Pulmonary artery endothelial cell (primary cell): ENCODE data around the gene ATOH8. TPM values are rescaled to one million over a fixed set of nuclear protein-coding genes. Genes with fewer than 3 reads are reported as not detected.

Experiments
- DNase-seq: peaks from one replicate; pipeline ENCODE4 v3.0.0-alpha.2; 2011; ENCODE audit warnings: low read depth, low spot score
- total RNA-seq: library from RNA; depleted of rRNA; stranded (reverse); fragments of >200 nt; gene quantifications from 2 replicates; pipeline ENCODE4 v1.2.3, GENCODE V29; 2014

The ATOH8 gene
- total RNA-seq, 1 donor from 2014 or later = 5.7 TPM

DNA sequence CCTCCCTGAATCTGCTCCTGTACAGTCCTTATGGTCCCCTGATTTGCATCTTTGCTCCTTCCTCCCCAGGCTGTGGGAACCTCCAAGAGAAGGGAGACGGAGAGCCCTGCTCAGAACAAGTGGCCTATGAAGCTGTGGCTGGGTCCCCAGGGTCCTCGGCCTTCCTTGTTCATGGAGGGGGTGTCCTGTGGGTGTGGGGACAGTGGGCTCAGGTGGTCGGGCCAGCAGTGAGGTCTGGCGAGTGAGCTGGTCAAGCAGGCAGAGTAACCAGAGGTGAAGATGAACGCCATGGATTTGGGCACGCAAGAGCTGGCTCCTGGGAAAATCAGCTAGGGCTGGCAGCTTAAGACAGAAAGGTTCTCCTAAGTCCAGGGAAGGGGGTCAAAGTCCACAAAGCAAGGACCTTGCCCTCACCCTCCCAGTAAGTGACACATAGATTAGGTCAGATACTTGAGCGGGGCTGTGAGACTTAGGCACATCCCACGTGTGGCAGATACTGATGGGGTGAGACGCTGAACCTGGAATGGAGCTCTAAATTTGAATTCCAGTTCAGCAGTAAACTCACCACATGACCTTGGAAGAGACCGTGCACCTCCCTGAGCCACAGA, 34.8 kb upstream of the ATOH8 start:
- DNase-seq = no peak

DNA sequence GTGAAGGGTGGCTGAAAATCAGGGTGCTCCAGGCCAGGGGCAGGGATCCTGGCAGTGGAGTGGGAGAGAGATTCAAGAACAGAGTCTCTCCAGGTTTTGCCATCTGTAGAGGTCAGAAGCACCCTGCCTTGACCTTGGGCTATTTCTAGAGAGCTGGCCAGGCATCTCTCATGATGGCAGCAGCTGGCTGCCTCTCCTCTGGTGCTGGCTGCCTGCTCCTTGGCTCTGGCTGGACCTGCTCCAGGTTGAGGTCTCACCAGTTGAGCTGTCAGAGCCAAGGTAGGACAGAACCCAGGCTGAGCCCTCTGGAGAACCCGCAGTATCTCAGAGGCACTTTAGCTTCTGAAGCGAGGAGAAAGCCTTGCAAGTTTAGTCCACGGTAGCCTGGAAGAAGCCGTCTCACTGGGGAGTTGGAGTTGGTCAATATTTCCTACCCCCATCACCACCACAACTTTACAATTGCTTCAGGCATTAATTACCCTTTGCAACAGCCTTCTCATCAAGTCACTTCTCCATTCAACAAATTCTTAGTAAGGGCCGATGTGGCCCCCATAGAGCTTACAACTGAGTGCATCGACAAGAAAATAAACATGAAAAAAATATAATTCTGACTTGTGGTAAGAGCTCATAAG, 34.1 kb upstream of the ATOH8 start:
- DNase-seq = no peak

DNA sequence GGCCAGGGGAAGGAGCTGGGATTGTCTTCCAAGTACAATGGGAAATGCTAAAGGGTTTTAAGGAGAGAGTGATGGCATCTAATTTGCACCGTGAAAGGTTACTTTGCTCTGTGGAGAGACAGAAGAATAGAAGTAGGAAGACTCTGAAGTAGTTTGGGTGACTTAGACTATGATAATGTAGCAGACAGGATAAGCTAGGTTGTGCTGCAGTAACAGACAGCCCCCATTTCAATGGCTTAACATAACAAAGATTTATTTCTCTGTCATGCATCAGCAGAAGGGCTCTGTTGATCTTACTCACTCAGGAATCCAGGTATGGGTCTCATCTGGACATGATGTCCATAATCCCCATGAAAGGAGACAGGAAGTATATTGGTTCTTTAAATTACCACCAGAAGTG, 33.3 kb upstream of the ATOH8 start:
- no peak for DNase-seq

DNA sequence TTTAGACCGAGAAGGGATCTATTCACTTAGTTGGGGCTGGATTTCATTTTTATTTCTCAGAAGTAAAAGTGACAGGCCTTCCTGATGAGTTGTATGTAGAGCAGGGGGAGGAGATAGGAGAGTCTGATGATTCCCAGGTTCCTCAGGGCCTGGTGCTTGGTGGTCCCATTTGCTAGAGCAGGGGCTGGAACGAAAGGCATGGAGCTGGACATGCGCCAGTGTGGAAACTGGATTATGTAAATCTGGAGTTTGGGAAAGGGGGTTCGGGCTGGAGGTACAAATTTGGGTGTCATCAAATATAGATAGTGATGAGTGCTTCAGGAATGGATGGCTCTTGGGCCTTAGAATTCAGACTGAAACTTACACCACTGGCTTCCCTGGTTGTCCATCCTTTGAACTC, 32.1 kb upstream of the ATOH8 start:
- DNase-seq = no peak

DNA sequence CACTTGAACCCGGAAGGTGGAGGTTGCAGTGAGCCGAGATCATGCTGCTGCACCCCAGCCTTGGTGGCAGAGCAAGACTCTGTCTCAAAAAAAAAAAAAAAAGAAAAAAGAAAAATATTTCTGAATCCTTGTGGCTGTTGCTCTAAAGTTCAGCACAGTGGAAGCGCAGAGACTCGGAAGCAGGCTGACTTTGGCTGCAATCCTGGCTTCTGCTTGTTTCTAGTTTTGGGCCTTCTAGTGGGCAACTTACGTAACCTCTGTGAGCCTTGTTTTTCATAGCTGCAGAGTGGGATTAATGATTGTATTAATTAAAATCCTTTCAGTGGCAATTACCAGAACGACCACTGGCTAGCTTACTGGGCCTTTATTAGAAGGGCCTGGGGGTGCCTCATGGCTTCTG, 31.3 kb upstream of the ATOH8 start:
- no peak for DNase-seq

DNA sequence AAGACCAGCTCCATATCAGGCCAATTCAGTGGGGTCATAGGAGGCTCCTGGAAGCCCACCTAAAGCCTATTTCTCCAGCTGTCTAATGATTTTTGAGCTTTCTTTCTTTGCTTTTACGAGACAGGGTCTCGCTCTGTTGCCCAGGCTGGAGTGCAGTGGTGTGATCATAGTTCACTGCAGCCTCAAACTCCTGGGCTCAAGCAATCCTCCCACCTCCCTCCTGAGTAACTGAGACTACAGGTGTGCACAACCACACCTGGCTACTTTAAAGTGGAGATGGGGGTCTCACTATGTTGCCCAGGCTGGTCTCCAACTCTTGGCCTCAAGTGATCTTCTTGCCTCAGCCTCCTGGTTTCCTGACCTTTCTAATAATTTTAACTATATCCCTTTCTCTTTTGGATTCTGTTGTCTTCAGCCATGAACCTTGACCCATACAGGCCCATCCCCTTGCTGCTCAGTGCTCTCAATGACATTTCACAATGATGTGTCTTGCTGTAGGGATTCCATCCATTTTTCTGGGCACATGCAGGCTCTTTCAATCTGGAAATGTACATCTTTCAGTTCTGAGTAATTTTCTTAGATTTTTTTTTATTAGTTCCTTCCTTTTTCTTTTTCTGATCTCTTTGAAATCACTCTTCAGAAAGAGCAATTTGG, 30.0 kb upstream of the ATOH8 start:
- DNase-seq = no peak

DNA sequence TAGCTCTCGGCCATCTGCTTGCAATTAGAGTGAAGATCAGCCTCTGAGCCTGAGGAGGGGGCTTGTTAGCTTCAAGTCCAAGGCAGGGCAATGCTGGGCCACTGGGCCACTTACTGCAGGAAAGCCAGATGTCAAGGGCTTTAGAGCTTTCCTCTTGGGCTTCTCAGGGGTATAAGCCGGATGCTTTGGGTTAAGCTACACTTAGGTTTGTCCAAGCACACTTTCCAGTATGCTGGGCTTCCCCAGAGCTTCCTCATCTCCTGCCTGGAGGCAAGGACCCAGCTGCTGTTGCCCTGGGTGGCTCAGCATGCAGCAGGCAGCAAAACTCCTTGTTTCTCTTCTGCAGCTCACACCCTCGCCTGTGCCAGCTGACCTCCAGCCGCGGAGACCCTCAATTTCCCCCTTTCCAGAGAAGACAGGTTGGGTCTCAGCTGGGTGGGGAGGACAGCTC, 29.0 kb upstream of the ATOH8 start:
- DNase-seq = no peak

DNA sequence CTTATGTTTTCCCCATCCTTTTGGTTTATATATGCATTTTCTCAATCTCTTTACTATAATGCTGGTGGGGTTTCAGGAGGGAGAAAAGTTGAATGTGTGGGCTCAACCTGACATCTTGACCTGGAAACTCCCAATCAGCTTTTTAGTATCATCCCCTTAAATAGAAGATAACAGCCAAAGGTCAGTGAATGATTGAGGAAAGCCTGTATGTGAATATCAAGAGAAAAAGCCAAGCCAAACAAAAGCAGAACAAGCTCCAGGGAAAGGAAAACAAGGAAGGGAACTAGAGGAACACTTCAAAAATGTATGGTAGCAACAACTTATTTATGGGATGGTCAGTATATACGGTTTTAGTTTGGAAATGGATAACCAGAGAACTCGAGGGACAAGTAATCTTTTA, 28.3 kb upstream of the ATOH8 start:
- DNase-seq = no peak

DNA sequence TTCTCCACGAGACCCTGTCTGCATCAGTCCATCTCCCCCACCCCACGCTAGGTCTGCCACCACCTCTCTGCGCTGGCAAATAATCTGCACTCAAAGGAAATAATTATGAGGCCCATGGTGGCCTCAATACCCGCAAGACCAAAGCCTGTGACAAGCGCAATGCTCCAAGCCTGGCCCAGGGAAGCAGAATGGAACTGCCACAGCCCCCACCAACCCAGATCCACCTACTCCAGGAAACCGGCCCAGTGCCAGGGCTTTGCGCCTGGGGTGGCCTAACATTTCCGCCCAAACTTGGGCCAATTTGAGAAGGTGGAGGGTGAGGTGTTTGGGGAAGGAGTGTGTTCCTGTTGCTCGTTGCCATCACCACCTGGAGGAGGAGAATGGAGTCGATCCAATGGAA, 26.0 kb upstream of the ATOH8 start:
- no peak for DNase-seq

DNA sequence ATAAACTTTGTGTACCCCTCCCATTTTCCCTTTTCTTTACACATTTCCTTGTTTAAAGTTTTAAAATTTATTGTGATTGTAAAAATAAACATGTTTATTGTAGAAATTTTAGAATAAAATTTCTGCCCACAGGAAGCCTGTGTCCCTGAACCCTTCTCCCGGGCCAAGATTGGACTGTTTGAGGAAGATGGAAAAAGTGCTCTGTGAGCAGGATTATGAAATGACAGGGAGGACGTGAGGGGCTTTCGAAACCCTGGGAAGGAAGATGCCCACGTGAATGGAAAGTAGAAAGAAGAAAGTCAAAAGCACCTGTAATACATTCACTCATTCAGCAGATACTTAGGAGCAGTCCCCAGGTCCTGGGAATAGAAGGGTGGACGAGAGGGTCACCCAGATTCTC, 25.4 kb upstream of the ATOH8 start:
- no peak for DNase-seq

DNA sequence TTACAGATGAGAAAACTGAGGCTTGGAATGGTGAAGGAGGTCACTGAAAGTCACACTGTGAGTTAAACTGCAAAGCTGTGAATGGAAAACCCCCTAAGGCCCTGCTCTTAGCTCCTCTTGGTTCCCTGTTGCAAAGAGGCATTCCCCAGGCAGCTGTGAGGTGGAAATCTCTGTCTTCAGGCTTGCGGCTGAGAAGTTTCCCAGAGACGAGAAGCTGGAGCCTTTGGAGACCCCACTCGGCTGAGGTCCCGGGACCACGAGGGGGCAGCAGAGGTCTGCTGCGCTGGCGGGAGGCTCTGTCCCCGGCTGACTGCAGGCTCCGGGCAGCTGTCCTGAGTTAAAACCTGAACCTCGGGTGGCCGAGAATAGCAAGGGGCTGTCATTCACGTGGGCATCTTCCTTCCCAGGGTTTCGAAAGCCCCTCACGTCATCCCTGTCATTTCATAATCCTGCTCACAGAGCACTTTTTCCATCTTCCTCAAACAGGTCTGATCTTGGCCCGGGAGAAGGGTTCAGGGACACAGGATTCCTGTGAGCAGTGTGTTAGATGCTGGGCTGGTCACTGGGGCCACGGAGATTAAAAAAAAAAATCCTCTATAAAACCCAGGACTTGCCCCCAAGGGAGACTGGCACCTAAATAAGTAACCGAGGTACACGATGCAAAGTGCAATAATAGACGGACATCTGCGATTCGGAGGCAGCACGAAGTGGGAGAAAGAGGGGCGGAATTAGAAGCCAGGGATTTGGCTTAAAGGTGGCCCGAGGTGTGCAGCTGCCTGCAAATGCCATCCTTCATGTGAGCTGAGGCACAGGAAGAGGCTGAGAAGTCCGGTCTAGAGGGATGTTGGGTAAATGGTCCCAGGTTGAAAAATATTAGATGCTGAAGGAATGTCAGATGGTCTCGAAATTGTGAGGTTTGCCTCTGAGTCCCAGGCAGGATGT, 24.6 kb upstream of the ATOH8 start:
- DNase-seq = no peak

DNA sequence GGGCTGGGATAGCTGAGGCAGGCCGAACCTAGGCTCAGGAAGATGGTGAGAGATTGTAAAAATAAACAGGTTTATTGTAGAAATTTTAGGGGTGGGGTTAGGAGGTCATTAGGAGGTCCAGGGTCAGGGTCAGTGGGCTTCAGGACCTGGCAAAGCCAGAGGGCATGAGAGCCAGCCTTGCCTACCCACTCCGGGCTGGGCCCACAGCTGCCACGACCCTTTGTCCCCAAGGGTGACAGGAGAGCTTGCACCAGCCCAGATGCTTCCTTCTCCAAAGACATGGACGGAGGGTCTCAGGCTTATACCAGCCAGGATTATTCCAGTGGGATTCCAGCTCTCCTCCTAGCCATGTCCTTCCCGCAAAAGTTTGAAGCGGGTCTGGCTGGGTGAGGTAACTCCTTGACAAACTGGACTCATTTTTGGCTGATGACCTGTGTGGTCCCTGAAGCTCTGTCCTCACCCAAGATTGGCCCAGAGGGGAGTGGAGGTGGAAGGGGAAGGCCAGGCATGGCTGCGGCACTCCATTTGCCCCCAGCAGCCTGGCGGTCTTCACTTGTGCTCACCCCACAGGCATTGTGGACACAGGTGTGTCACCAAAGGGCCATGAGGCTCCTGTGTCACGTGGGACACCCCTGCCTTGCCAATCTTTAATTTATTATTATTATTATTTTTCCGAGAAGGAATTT, 23.8 kb upstream of the ATOH8 start:
- DNase-seq = no peak

DNA sequence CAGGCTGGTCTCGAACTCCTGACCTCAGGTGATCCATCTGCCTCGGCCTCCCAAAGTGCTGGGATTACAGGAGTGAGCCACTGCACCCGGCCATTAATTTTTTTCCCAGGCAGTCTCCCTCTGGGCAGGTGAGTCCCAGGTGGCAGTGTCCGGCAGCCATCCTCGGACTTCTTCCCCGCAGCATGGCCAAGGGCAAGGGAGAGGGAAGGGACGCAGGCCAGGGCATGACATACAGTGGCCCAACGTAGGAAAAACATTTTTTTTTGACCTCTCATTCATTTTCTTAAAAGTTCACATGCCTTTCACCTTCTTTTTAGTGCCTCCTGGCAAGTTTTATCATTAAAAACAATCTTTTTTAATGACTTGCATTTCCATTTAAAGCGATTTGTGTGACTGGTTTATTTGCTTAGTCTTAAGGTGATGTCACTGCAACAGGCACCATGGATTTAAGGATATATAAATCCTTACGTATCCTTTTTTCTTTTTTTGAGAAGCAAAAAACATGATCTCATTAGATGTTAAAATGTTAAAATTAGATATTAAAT, 23.0 kb upstream of the ATOH8 start:
- DNase-seq = no peak

DNA sequence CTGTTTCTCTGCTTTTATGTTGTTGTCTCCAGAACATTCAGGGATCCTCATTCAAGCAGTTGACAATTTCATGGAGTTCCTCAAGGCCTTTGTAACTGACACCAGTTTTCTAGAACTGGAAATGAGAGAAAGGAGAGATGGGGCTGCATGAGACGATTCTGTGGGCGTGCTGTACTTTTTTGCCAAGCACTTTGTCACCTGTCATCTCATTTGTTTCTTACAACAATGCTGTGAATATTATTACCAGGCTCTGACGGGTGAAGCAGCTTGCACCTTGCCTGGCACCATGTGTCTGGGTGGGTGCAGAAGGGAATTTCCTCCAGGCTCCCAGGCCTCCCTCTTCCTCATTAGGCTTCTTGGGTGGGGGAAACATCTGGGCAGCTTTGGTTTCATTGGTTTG, 22.2 kb upstream of the ATOH8 start:
- no peak for DNase-seq

DNA sequence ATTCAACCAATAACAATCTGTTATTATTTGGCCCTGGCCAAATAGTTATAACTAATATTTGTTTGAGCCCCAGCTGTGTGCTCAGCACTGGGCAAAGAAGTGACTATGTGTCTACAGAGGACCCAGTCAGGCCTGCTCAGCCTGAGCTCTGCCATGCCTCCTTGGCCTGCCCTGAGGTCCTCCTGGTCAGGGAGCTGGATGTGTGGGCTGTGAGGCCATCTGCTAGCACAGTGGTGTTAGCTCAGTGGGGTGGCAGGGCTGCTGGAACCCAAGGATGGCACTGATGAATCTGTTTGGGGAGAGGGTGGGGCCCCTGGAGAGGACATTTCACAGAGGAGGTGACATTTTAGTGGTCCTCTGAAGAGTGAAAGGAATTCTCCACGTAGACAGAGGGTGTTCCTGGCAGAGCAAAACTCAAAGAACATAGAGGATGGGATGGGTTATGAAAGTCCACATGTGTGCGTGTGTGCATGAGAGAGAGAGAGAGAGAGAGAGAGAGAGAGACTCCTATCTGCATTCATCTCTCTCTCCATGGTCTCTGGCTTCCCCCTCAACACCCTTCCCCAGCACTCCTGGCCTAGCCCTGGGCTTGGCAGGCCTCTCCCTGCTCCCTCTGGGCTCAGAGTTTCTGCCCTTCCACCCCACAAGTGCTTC, 21.2 kb upstream of the ATOH8 start:
- no peak for DNase-seq

DNA sequence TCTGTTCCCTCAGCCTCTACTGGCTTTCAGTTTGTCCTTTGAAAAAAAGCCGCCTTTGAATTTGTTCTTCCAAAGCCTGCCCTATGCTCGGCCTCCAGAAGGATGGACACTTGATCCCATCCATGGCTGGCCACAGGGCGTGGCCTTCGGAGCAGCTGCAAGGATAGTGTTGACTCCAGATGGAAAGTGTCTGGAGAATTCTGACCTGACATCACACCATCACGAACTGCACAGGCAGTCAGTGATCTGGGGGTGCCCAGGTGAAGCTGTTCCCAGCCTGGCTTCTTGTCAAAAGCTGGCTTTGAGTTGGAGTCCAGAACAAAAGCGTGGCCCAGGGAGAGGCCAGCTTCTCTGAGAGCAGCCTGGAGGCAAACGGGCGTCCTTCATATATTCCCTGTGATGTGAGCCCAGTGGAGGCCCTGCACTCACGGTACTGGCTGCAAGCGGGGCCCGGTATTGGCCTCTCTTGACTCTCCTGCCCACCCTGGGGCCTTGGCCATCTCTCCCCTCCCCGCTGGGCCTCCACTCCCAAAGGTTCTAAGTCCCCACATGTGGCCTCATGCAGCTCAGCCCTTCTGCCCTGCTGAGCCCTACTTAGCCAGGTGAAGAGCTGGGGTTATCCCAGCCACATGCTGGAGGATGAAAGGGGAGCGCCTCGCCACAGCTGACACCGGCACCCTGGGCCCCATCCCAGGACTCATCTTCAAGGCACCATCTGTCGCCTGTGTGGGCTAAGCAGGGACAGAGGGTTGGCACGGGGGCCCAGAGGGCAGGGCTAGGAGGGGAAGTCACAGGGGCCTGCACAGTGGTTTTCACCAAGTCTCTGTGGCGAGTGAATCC, 20.4 kb upstream of the ATOH8 start:
- no peak for DNase-seq

DNA sequence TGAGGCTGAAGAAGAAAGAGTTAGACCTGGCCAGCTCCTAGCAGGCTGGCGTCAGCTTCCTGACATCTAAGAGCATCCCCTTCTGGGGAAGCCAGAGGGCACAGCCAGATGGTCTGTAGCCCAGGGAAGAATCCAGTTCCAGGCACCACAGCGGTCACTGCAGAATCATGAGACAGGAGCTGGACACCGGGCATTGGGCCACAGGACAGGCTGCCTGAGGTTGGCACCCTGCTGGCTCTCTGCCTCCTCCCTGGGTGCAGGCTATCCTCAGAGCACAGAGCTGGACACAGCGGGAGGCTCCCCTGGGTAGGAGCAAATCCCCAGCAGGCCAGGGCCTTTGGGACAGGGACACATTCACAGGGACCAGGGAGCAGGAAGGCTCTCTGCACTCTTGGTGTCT, 19.8 kb upstream of the ATOH8 start:
- no peak for DNase-seq

DNA sequence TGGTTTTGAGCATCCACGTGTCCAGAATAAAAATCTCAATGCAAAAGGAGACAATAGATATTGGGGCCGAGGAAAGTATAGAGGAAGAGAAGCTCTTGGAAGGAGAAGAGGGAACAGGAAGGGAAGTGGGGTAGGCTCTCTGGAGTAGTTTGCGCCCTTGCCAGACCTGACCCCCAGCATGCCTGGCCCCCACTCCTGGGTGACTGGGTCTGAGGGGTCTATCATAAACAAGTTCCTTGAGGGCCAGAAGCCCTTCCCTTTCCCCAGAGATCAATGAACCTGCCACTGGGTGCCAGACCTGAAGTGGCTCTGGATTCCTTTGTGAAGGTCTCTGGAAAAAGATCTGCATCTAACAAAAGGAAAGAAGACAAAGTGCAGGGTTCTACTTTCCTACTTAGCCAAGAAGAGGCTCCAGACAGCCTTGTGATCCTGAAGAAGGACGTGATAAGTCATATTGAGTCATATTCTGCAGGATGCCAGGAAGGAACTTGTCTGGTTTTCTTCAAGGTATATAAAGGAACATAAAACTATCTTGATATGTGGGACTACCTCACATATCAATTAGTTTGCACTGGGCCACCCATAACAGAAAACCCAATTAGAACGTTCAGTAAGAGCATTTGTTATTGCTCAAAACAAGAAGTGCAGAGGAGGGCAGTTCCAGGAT, 18.7 kb upstream of the ATOH8 start:
- DNase-seq = no peak

DNA sequence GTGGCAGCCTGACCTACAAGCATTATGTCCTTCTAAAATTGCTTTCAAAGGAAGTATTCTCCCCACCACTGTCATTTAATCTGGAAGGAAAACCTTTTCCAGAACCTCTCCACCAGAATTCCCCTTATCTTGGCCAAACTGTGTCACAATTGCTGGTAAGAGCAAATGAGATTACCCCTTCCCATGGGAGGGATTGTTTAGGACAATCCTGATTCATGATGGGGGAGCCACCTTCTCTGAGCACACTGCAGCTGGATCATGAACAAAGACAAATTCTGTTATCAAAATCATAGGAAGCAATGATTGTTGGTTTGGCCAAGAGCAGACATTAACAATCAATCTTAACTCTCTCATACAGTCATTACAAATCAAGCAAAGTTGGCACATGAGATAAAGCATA, 18.1 kb upstream of the ATOH8 start:
- no peak for DNase-seq
